Loucy (cell line): Measurements from ENCODE around the gene CT47C1.
A peak's percentile ranks its signal among the peaks of the same experiment; 100 is the strongest.

ENCODE experiments used
- H2AFZ ChIP-seq: fragments of 200-600 bp; sonication (generic); 2 replicates; pipeline ENCODE4 v1.6.0; 2016; ENCODE audit warnings: antibody characterized with exemption, mild to moderate bottlenecking, low read length, moderate library complexity
- H3F3A ChIP-seq: fragments of 200-600 bp; 2 replicates; pipeline ENCODE4 v1.6.0; 2016; ENCODE audit warnings: antibody characterized with exemption, low read depth, mild to moderate bottlenecking
- H3K27me3 ChIP-seq: fragments of 200-600 bp; sonication (generic); 2 replicates; pipeline ENCODE4 v1.6.1; 2014; ENCODE audit warnings: low read length, mild to moderate bottlenecking; ENCODE audit not compliant: insufficient read depth, poor library complexity, severe bottlenecking
- H3K36me3 ChIP-seq: fragments of 200-600 bp; sonication (generic); 2 replicates; pipeline ENCODE4 v1.6.1; 2016; ENCODE audit warnings: low read length; ENCODE audit not compliant: insufficient read depth
- H3K4me1 ChIP-seq: fragments of 200-600 bp; sonication (generic); 2 replicates; pipeline ENCODE4 v1.5.1; 2014; ENCODE audit warnings: low read length, mild to moderate bottlenecking; ENCODE audit not compliant: insufficient read depth, poor library complexity, severe bottlenecking
- H3K4me2 ChIP-seq: fragments of 200-600 bp; sonication (generic); 2 replicates; pipeline ENCODE4 v1.6.0; 2014; ENCODE audit warnings: antibody characterized with exemption, low read length, low read depth, mild to moderate bottlenecking; ENCODE audit not compliant: poor library complexity, severe bottlenecking
- H3K4me3 ChIP-seq: fragments of 200-600 bp; sonication (generic); 2 replicates; pipeline ENCODE4 v1.5.1; 2014; ENCODE audit warnings: low read length, mild to moderate bottlenecking, mixed read lengths; ENCODE audit not compliant: poor library complexity, severe bottlenecking
- H3K79me2 ChIP-seq: fragments of 200-600 bp; sonication (generic); 2 replicates; pipeline ENCODE4 v1.6.1; 2014; ENCODE audit warnings: low read length; ENCODE audit not compliant: insufficient read depth
- H3K9ac ChIP-seq: fragments of 200-600 bp; sonication (generic); 2 replicates; pipeline ENCODE4 v1.6.0; 2014; ENCODE audit warnings: mild to moderate bottlenecking, low read depth, low read length, moderate library complexity; ENCODE audit not compliant: poor library complexity, severe bottlenecking
- H3K9me2 ChIP-seq: fragments of 200-600 bp; sonication (generic); replicated peaks from 2 replicates; pipeline ENCODE4 v1.6.1; 2016; ENCODE audit warnings: low read depth, low read length, mixed read lengths
- H3K9me3 ChIP-seq: fragments of 200-600 bp; sonication (generic); 2 replicates; pipeline ENCODE4 v1.6.1; 2014; ENCODE audit warnings: mild to moderate bottlenecking, antibody characterized with exemption, low read length, low read depth; ENCODE audit not compliant: insufficient read depth
- H4K20me1 ChIP-seq: fragments of 200-600 bp; sonication (generic); 2 replicates; pipeline ENCODE4 v1.6.0; 2014; ENCODE audit warnings: antibody characterized with exemption, low read length, mild to moderate bottlenecking; ENCODE audit not compliant: insufficient read depth, poor library complexity, severe bottlenecking
- CTCF ChIP-seq: fragments of 200-600 bp; sonication (generic); conservative IDR thresholded peaks from 2 replicates; pipeline ENCODE4 v1.5.1; 2014; ENCODE audit warnings: mild to moderate bottlenecking, antibody characterized with exemption, low read length
- EZH2phosphoT487 ChIP-seq: fragments of 200-600 bp; IDR thresholded peaks from 2 replicates; pipeline ENCODE4 v1.6.1; 2018; ENCODE audit warnings: antibody characterized with exemption, mild to moderate bottlenecking, moderate library complexity, borderline replicate concordance

Gene CT47C1

GRCh38 chrX:119118780-119119395 is 46.1 kb downstream of the CT47C1 start:
- TF ChIP-seq CTCF, result peak; percentile 74
- no peak for TF ChIP-seq EZH2phosphoT487
- no peaks in the 10 kb centered on the region for H4K20me1 ChIP-seq
- no peaks in the 10 kb centered on the region for H3K9me2 ChIP-seq
- H3K4me3 ChIP-seq, result no peak overlapping the region
- no peaks in the 10 kb centered on the region for H3K9me3 ChIP-seq
- no peak overlapping the region for H3K4me2 ChIP-seq
- no peaks in the 10 kb centered on the region for H3K36me3 ChIP-seq
- H2AFZ ChIP-seq, result 0 out of 2 replicates have a peak overlapping the region, but pooled peaks have one; percentile 36
- H3K79me2 ChIP-seq, result no peaks in the 10 kb centered on the region
- H3K4me1 ChIP-seq, result no peaks in the 10 kb centered on the region
- no peaks in the 10 kb centered on the region for H3K27me3 ChIP-seq
- H3K9ac ChIP-seq, result no peak overlapping the region
- H3F3A ChIP-seq, result no peaks in the 10 kb centered on the region

GRCh38 chrX:119121341-119121740 is 48.5 kb downstream of the CT47C1 start:
- Histone ChIP-seq H3F3A (no peaks in the 10 kb centered on the region), H2AFZ (no peak overlapping the region), H3K27me3 (no peaks in the 10 kb centered on the region), H3K36me3 (no peaks in the 10 kb centered on the region), H3K9ac (no peak overlapping the region), H3K4me2 (no peak overlapping the region), H4K20me1 (no peaks in the 10 kb centered on the region), H3K4me1 (no peaks in the 10 kb centered on the region), H3K9me3 (no peaks in the 10 kb centered on the region), H3K9me2 (no peaks in the 10 kb centered on the region), H3K4me3 (no peak overlapping the region), H3K79me2 (no peaks in the 10 kb centered on the region)
- TF ChIP-seq EZH2phosphoT487 (no peak), CTCF (no peak)
